B cell (primary cell): Measurements from ENCODE around the gene DUS2. TPM values are rescaled to one million over a fixed set of nuclear protein-coding genes. Genes with fewer than 3 reads are reported as not detected.
A peak's percentile ranks its signal among the peaks of the same experiment; 100 is the strongest.

Experiments used
- ATAC-seq: fragments of 200-7000 bp; cut with Tn5 transposase; one replicate; pipeline ENCODE4 v1.10.0; 2021; ENCODE audit warnings: low read depth, mild to moderate bottlenecking, moderate number of reproducible peaks, moderate library complexity
- CTCF ChIA-PET: fragments of 350-600 bp; sonication (Branson Sonifier 250); formaldehyde crosslinking; loops from one replicate; lab custom pipeline; 2021; ENCODE audit warnings: antibody characterized with exemption, inconsistent platforms; lab: Charles Lee
- POLR2A ChIA-PET: fragments of 350-600 bp; sonication (Branson Sonifier 250); formaldehyde crosslinking; loops from one replicate; lab custom pipeline; 2021; ENCODE audit warnings: antibody characterized with exemption; lab: Charles Lee
- DNase-seq: peaks from one replicate; pipeline ENCODE4 v3.0.0; 2013
- H2AFZ ChIP-seq: 2 replicates; pipeline ENCODE4 v1.6.1; 2012; ENCODE audit warnings: mild to moderate bottlenecking, low read depth, low read length; ENCODE audit not compliant: insufficient read depth, poor library complexity, severe bottlenecking
- H3K27ac ChIP-seq, 2 donors: 1 replicate in 1 of 2; 2 replicates in 1 of 2; pipeline ENCODE4 v1.5.1; 2012 to 2013; ENCODE audit warnings: low read length in 2 of 2, mild to moderate bottlenecking in 2 of 2, moderate library complexity in 1 of 2
- H3K27me3 ChIP-seq, 4 experiments: fragments of 200-600 bp in 1 of 4; sonication (generic) in 1 of 4; replicated peaks in 1 of 4; 1 replicate in 2 of 4; 2 replicates in 2 of 4; pipeline versions ENCODE4 v1.6.1 to v1.7.0; 2013 to 2016; ENCODE audit warnings: low read length in 3 of 4, mild to moderate bottlenecking in 2 of 4, mixed read lengths in 1 of 4, moderate library complexity in 1 of 4; ENCODE audit not compliant: insufficient read depth in 4 of 4, control insufficient read depth in 3 of 4; ENCODE audit errors: control extremely low read depth in 1 of 4
- H3K36me3 ChIP-seq, 2 experiments: replicated peaks in 1 of 2; 1 replicate in 1 of 2; 2 replicates in 1 of 2; pipeline versions ENCODE4 v1.6.1 to v1.7.1; 2013; ENCODE audit warnings: low read length in 1 of 2; ENCODE audit not compliant: insufficient read depth in 2 of 2, control insufficient read depth in 1 of 2; ENCODE audit errors: control extremely low read depth in 1 of 2, extremely low read depth in 1 of 2
- H3K4me1 ChIP-seq, 2 donors: fragments of 200-600 bp in 1 of 2; sonication (generic) in 1 of 2; 1 replicate in 1 of 2; 2 replicates in 1 of 2; pipeline versions ENCODE4 v1.5.1 to v1.6.1; 2013 to 2017; ENCODE audit warnings: low read length in 2 of 2; ENCODE audit not compliant: control insufficient read depth in 2 of 2, insufficient read depth in 2 of 2
- H3K4me2 ChIP-seq: replicated peaks from 2 replicates; pipeline ENCODE3; 2012; ENCODE audit warnings: mild to moderate bottlenecking, low read depth, low read length; ENCODE audit not compliant: poor library complexity, severe bottlenecking
- H3K4me3 ChIP-seq, 5 experiments: fragments of 200-600 bp in 1 of 5; sonication (generic) in 1 of 5; 1 replicate in 3 of 5; 2 replicates in 2 of 5; pipeline versions ENCODE4 v1.5.1 to v1.7.0; 2011 to 2016; ENCODE audit warnings: low read length in 4 of 5, mild to moderate bottlenecking in 4 of 5, low read depth in 2 of 5, control low read depth in 1 of 5, moderate library complexity in 1 of 5; ENCODE audit not compliant: insufficient read depth in 1 of 5; ENCODE audit errors: control extremely low read depth in 1 of 5, extremely low read depth in 1 of 5
- H3K79me2 ChIP-seq: fragments of 200-600 bp; sonication (generic); one replicate; pipeline ENCODE4 v1.6.0; 2016; ENCODE audit warnings: low read length; ENCODE audit not compliant: control insufficient read depth, insufficient read depth
- H3K9ac ChIP-seq: fragments of 200-600 bp; sonication (generic); 2 replicates; pipeline ENCODE4 v1.6.1; 2017; ENCODE audit warnings: mild to moderate bottlenecking, low read length, moderate library complexity
- H3K9me3 ChIP-seq, 3 donors: one replicate each; pipeline versions ENCODE4 v1.6.1 to v1.7.1; 2013; ENCODE audit warnings: low read length in 2 of 3; ENCODE audit not compliant: control insufficient read depth in 2 of 3, insufficient read depth in 1 of 3; ENCODE audit errors: control extremely low read depth in 1 of 3
- H4K20me1 ChIP-seq: 2 replicates; pipeline ENCODE4 v1.6.0; 2012; ENCODE audit warnings: mild to moderate bottlenecking, low read length; ENCODE audit not compliant: insufficient read depth, control insufficient read depth, poor library complexity, severe bottlenecking
- H3K27ac Mint-ChIP-seq: one replicate; pipeline ENCODE4 v1.8.0; 2021; ENCODE audit warnings: mixed read lengths
- H3K27me3 Mint-ChIP-seq: one replicate; pipeline ENCODE4 v1.8.0; 2021; ENCODE audit warnings: mixed read lengths
- H3K4me1 Mint-ChIP-seq: one replicate; pipeline ENCODE4 v1.8.0; 2021; ENCODE audit warnings: mixed read lengths
- H3K4me3 Mint-ChIP-seq: one replicate; pipeline ENCODE4 v1.8.0; 2021; ENCODE audit warnings: mixed read lengths
- H3K9me3 Mint-ChIP-seq: one replicate; pipeline ENCODE4 v1.8.0; 2022; ENCODE audit warnings: mixed read lengths; ENCODE audit not compliant: insufficient read depth
- CTCF ChIP-seq: fragments of 200-600 bp; IDR thresholded peaks from one replicate; pipeline ENCODE4 v1.8.0; 2022; ENCODE audit warnings: antibody characterized with exemption, mild to moderate bottlenecking
- EZH2 ChIP-seq: IDR thresholded peaks from 2 replicates; pipeline ENCODE4 v1.6.1; 2012; ENCODE audit warnings: borderline replicate concordance, low read depth, mild to moderate bottlenecking, moderate library complexity, low read length; ENCODE audit not compliant: insufficient read depth, poor library complexity, severe bottlenecking
- WGBS: methylation state at CpG from one replicate; pipeline ENCODE4 v1.1.5; 2013; ENCODE audit warnings: missing lambda C conversion rate; ENCODE audit not compliant: insufficient coverage; 5-methylcytosine and 5-hydroxymethylcytosine counted together
- intact Hi-C: fragments of 100-400 bp; cut with micrococcal nuclease; formaldehyde crosslinking; loops from one replicate; pipeline ENCODE4 v1.10.0; 2022
- polyA plus RNA-seq: library from polyadenylated mRNA; depleted of rRNA; stranded (reverse); fragments of >200 nt; gene quantifications from 2 replicates; pipeline ENCODE4 v1.2.3, GENCODE V29; 2012
- total RNA-seq, 2 donors: library from RNA; stranded (reverse); fragments of 120-200 nt in 1 of 2; gene quantifications; 1 replicate in 1 of 2; 2 replicates in 1 of 2; pipeline versions ENCODE4 v1.2.3 to v1.2.4, GENCODE V29; 2013 to 2022

DUS2 gene
- total and polyA plus RNA-seq, 2 donors (not counting 1 experiment from before 2014, with no cell fraction given): 61.1 to 93.0 TPM

GRCh38 chr16:68078701-68079375 lies 55.8 kb downstream of the DUS2 start:
- H4K20me1 ChIP-seq: peaks cover 10% of the 10 kb centered on the region
- Mint-ChIP-seq H3K4me1 (peaks cover 89% of the 10 kb centered on the region), H3K9me3 (no peaks in the 10 kb centered on the region), H3K27me3 (no peaks in the 10 kb centered on the region), H3K27ac (peak overlapping the region; percentile 96), H3K4me3 (peak overlapping the region; percentile 79)
- 95% methylated on average over 7 of the region's 8 CpGs for WGBS
- H3K27ac ChIP-seq: peak overlapping the region; percentile 79 to 83
- intact Hi-C loops: no loop called here
- ATAC-seq (no peak), DNase-seq (no peak)
- POLR2A ChIA-PET: no interaction called here
- no peaks in the 10 kb centered on the region for H3K27me3 ChIP-seq
- H3K9ac ChIP-seq: peak overlapping the region; percentile 45
- CTCF ChIA-PET: interaction anchor here (1.3 to 11.1 kb wide), 3 partner anchors 9 to 262 kb away, joined by 3 to 242 read pairs (median 6); no protein-coding TSS in a partner anchor
- H2AFZ ChIP-seq: no peak overlapping the region
- peaks cover 0 to 60% of the 10 kb centered on the region in 2 experiments for H3K36me3 ChIP-seq
- peak overlapping the region; percentile 83 for H3K4me2 ChIP-seq
- H3K4me1 ChIP-seq: peaks cover 92 to 99% of the 10 kb centered on the region in 2 donors
- peak overlapping the region in 1 of 5 experiments; percentile 49 for H3K4me3 ChIP-seq
- H3K9me3 ChIP-seq: peaks cover 0 to 4% (median 0%) of the 10 kb centered on the region in 3 donors
- peaks cover 48% of the 10 kb centered on the region for H3K79me2 ChIP-seq
- no peak for TF ChIP-seq EZH2
- no peak for TF ChIP-seq CTCF

GRCh38 chr16:68079376-68079625 lies 56.2 kb downstream of the DUS2 start:
- Mint-ChIP-seq H3K9me3 (no peaks in the 10 kb centered on the region), H3K4me3 (peak overlapping the region; percentile 79), H3K27ac (peak overlapping the region; percentile 96), H3K4me1 (peaks cover 89% of the 10 kb centered on the region), H3K27me3 (no peaks in the 10 kb centered on the region)
- DNase-seq (no peak), ATAC-seq (no peak)
- Histone ChIP-seq H3K9ac (peak overlapping the region; percentile 45), H3K4me3 (peak overlapping the region in 4 of 5 experiments; percentile 8 to 49 (median 22)), H3K4me2 (peak overlapping the region; percentile 83), H3K27me3 (no peaks in the 10 kb centered on the region), H3K4me1 (peaks cover 92 to 99% of the 10 kb centered on the region in 2 donors), H3K27ac (peak overlapping the region; percentile 79 to 83), H3K79me2 (peaks cover 43% of the 10 kb centered on the region), H3K36me3 (peaks cover 0 to 56% of the 10 kb centered on the region in 2 experiments), H2AFZ (no peak overlapping the region), H4K20me1 (peaks cover 10% of the 10 kb centered on the region), H3K9me3 (peaks cover 0 to 4% (median 0%) of the 10 kb centered on the region in 3 donors)
- intact Hi-C loops: no loop called here
- ChIA-PET POLR2A (interaction anchor here (0.7 to 1.6 kb wide), 3 partner anchors 8 to 86 kb away, joined by 3 to 6 read pairs (median 3); no protein-coding TSS in a partner anchor), CTCF (interaction anchor here (1.3 to 11.1 kb wide), 4 partner anchors 10 to 263 kb away, joined by 3 to 242 read pairs (median 6); no protein-coding TSS in a partner anchor)
- TF ChIP-seq EZH2: no peak
- TF ChIP-seq CTCF: no peak
